Loucy (cell line): ENCODE results near the gene CAMK2G.

Experiments used
- EZH2phosphoT487 ChIP-seq: fragments of 200-600 bp; IDR thresholded peaks from 2 replicates; pipeline ENCODE4 v1.6.1; 2018; ENCODE audit warnings: antibody characterized with exemption, mild to moderate bottlenecking, moderate library complexity, borderline replicate concordance
- TF ChIP-seq, protein P1 (sequence below): fragments of 200-600 bp; sonication (generic); conservative IDR thresholded peaks from 2 replicates; pipeline ENCODE4 v1.5.1; 2014; ENCODE audit warnings: mild to moderate bottlenecking, antibody characterized with exemption, low read length

DNA sequence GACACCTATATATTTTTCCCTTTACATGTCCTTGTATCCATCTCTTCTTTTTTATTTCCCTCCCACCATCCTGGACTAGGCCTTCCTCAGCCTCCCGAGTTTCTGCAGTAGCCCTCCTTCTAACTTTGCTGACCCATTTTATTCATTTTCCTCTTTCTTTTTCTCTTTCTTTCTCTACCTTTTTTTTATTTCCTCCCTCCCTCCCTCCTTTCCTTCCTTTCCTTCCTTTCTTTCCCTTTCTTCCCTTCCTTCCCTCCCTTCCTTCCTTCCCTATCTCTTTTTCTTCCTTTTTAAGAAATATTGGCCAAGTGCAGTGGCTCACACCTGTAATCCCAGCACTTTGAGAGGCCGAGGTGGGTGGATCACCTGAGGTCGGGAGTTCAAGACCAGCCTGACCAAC is 9.7 kb upstream of the CAMK2G start:
- TF ChIP-seq, protein P1, sequence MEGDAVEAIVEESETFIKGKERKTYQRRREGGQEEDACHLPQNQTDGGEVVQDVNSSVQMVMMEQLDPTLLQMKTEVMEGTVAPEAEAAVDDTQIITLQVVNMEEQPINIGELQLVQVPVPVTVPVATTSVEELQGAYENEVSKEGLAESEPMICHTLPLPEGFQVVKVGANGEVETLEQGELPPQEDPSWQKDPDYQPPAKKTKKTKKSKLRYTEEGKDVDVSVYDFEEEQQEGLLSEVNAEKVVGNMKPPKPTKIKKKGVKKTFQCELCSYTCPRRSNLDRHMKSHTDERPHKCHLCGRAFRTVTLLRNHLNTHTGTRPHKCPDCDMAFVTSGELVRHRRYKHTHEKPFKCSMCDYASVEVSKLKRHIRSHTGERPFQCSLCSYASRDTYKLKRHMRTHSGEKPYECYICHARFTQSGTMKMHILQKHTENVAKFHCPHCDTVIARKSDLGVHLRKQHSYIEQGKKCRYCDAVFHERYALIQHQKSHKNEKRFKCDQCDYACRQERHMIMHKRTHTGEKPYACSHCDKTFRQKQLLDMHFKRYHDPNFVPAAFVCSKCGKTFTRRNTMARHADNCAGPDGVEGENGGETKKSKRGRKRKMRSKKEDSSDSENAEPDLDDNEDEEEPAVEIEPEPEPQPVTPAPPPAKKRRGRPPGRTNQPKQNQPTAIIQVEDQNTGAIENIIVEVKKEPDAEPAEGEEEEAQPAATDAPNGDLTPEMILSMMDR = no peak
- TF ChIP-seq EZH2phosphoT487 = no peak
